ENCODE measurements around the gene CD84.

DNA sequence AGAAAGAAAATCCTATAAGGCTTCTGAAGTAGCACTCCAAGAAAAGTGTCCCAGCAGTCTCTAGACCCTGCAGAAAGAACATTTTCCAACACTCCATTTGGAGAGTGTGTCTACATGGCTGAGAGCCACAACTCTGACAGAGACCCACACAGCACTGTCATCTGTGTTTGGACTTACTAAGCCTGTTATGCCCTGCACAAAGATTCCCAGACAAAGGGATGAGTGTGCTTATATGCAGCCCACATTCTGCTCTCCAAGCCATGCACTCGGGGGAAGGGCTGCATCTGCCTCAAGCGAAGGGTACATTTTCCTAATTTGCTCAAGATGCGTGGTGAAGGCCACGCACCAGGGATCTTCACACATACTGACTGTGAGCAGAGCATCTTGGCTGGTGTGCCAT lies 31.9 kb downstream of the CD84 start:
- TF ChIP-seq, protein P1, sequence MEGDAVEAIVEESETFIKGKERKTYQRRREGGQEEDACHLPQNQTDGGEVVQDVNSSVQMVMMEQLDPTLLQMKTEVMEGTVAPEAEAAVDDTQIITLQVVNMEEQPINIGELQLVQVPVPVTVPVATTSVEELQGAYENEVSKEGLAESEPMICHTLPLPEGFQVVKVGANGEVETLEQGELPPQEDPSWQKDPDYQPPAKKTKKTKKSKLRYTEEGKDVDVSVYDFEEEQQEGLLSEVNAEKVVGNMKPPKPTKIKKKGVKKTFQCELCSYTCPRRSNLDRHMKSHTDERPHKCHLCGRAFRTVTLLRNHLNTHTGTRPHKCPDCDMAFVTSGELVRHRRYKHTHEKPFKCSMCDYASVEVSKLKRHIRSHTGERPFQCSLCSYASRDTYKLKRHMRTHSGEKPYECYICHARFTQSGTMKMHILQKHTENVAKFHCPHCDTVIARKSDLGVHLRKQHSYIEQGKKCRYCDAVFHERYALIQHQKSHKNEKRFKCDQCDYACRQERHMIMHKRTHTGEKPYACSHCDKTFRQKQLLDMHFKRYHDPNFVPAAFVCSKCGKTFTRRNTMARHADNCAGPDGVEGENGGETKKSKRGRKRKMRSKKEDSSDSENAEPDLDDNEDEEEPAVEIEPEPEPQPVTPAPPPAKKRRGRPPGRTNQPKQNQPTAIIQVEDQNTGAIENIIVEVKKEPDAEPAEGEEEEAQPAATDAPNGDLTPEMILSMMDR (IDR thresholded peaks at IDR 0.05; ENCODE audit: low read depth, low read length): no peak
- no peak for TF ChIP-seq POLR2A (IDR thresholded peaks at IDR 0.05; ENCODE audit: extremely low read depth, insufficient read length)
- TF ChIP-seq, protein P2, sequence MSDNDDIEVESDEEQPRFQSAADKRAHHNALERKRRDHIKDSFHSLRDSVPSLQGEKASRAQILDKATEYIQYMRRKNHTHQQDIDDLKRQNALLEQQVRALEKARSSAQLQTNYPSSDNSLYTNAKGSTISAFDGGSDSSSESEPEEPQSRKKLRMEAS (IDR thresholded peaks at IDR 0.05; ENCODE audit: low read depth, low read length): no peak
